DMS53 (cell line): ENCODE results near the gene LPIN3.
"Not testable (repeated sequence)": the region's sequence is repeated elsewhere in the genome, so short reads cannot be mapped to it uniquely, and the experiment has no call there.

Source experiments
- DNase-seq: peaks from one replicate; lab custom pipeline; 2025; lab: John Stamatoyannopoulos, UW

The LPIN3 gene

GRCh38 chr20:41340327-41341055, at the start of gene LPIN3:
TSS of gene LPIN3 (plus strand) at chr20:41340821. CDS start at chr20:41345804, 4,983 bp downstream.
- peak; percentile 95 for DNase-seq

- DNase-seq, result no peak
Measured at GRCh38 chr20:41293269-41294037, 47.2 kb upstream of the LPIN3 start.

- DNase-seq, result no peak
Measured at GRCh38 chr20:41299899-41300298, 40.7 kb upstream of the LPIN3 start.

GRCh38 chr20:41300383-41300782, 40.2 kb upstream of the LPIN3 start:
- DNase-seq, result no peak

GRCh38 chr20:41300886-41301285, 39.7 kb upstream of the LPIN3 start:
- DNase-seq, result no peak

GRCh38 chr20:41304002-41304401, 36.6 kb upstream of the LPIN3 start:
- DNase-seq, result no peak

- no peak for DNase-seq
Measured at GRCh38 chr20:41304424-41305079, 36.1 kb upstream of the LPIN3 start.

- DNase-seq, result no peak
Measured at GRCh38 chr20:41306061-41306727, 34.4 kb upstream of the LPIN3 start.

GRCh38 chr20:41307021-41307420, 33.6 kb upstream of the LPIN3 start:
- DNase-seq, result no peak

GRCh38 chr20:41308290-41308711, 32.3 kb upstream of the LPIN3 start:
- no peak for DNase-seq

GRCh38 chr20:41308726-41309413, 31.8 kb upstream of the LPIN3 start:
- no peak for DNase-seq

- DNase-seq, result no peak
Measured at GRCh38 chr20:41309817-41310216, 30.8 kb upstream of the LPIN3 start.

- not testable (repeated sequence) for DNase-seq
Measured at GRCh38 chr20:41312009-41312408, 28.6 kb upstream of the LPIN3 start.

- no peak for DNase-seq
Measured at GRCh38 chr20:41314386-41314785, 26.2 kb upstream of the LPIN3 start.

- DNase-seq, result no peak
Measured at GRCh38 chr20:41316051-41316450, 24.6 kb upstream of the LPIN3 start.

- DNase-seq, result peak; percentile 75
Measured at GRCh38 chr20:41316602-41317545, 23.7 kb upstream of the LPIN3 start.

- DNase-seq, result peak; percentile 98
Measured at GRCh38 chr20:41317546-41318270, 22.9 kb upstream of the LPIN3 start, which contains the start of gene ZHX3. TSS of gene ZHX3 (minus strand) at chr20:41317731. CDS start at chr20:41204916, 112,815 bp downstream.

- DNase-seq, result peak; percentile 65
Measured at GRCh38 chr20:41318271-41318649, 22.4 kb upstream of the LPIN3 start.

GRCh38 chr20:41320441-41320840, 20.2 kb upstream of the LPIN3 start:
- no peak for DNase-seq

- DNase-seq, result no peak
Measured at GRCh38 chr20:41320976-41321375, 19.6 kb upstream of the LPIN3 start.
